Measurements from ENCODE around the gene NEK5.
"Not testable (repeated sequence)": the region's sequence is repeated elsewhere in the genome, so short reads cannot be mapped to it uniquely, and the experiment has no call there.

The NEK5 gene

GRCh38 chr13:52128714-52129700 lies at the start of gene NEK5:
Gene NEK5 (minus strand): TSS chr13:52129073. CDS start chr13:52127482, 1,591 bp downstream.
- DNase-seq (ENCODE audit: low read depth, low spot score): no peak
- no peak within 1 kb of the TSS for H3K27ac ChIP-seq

- H3K27ac ChIP-seq: no peak overlapping the region
- DNase-seq (ENCODE audit: low read depth, low spot score): no peak
Observed at GRCh38 chr13:52177276-52177675, 48.4 kb upstream of the NEK5 start.

DNA sequence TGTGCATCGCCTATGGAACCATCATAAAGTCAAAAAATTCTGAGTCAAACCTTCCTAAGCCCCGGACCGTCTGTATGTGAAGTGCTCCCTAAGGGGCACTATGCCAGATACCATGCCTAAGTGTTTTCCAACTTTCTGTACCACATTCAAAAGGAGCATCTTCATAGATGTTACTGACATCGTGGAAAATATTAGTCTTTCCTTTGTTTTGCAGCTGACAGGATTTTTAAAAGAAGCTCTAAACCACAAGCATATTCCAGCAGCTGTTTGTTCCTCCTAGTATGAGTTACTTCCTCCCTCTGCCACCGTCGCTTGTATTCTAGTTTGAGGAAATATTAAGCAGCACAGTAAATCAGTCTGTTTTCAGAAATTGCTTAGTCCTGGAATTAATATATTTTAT lies 45.1 kb upstream of the NEK5 start:
- H3K27ac ChIP-seq; DNase-seq (ENCODE audit: low read depth, low spot score): not testable (repeated sequence)

- DNase-seq (ENCODE audit: low read depth, low spot score): no peak
Observed at GRCh38 chr13:52173373-52173772, 44.5 kb upstream of the NEK5 start.

DNA sequence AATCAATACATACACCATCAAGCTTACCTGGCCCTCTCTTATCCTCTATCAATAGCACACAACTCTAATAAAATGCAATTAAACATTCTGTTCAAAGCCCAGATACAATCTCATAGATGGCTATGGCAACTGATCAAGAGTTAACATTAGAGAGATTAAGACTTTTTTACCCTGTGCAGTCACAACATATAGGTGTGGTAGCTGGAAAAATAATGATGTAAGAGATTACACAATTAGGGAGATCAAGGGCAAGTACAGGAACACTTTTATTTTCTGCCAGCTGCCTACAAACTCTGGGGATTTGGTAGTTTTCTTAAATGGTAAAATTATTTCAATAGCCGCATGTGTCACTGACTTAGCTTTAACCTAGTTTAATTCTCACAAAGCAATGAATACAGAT lies 42.8 kb upstream of the NEK5 start:
- not testable (repeated sequence) for DNase-seq (ENCODE audit: low read depth, low spot score)

More at GRCh38 chr13:52173373-52173772, 44.5 kb upstream of the NEK5 start:
- H3K27ac ChIP-seq: no peak overlapping the region

GRCh38 chr13:52170828-52171391 lies 42.0 kb upstream of the NEK5 start:
- H3K27ac ChIP-seq: not testable (repeated sequence)

More for the DNA sequence above, 42.8 kb upstream of the NEK5 start:
- H3K27ac ChIP-seq: not testable (repeated sequence)

GRCh38 chr13:52169839-52170238 lies 41.0 kb upstream of the NEK5 start:
- no peak overlapping the region for H3K27ac ChIP-seq
- DNase-seq (ENCODE audit: low read depth, low spot score): no peak

More at GRCh38 chr13:52170828-52171391, 42.0 kb upstream of the NEK5 start:
- not testable (repeated sequence) for DNase-seq (ENCODE audit: low read depth, low spot score)

DNA sequence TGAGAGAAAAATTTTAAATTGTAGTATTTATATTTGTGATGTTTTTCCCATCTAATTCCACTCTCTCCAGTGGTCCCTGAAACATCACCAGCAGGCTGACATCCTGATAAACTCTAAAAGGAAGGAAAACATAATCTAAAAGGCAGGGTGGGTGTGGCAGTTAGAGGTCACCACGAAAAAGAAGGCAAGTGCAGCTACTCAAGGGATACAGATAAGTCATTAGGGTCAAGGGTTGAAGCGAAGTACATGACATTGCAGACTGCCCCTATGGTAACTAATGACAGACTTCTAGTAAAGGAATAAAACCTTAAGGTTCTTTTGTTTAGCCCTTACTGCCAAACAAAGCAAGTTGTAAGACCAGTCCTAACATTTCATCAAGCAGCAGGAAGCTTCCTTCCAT lies 36.5 kb upstream of the NEK5 start:
- H3K27ac ChIP-seq: no peak overlapping the region
- no peak for DNase-seq (ENCODE audit: low read depth, low spot score)

GRCh38 chr13:52164989-52165388 lies 36.1 kb upstream of the NEK5 start:
- no peak overlapping the region for H3K27ac ChIP-seq
- DNase-seq (ENCODE audit: low read depth, low spot score): no peak

DNA sequence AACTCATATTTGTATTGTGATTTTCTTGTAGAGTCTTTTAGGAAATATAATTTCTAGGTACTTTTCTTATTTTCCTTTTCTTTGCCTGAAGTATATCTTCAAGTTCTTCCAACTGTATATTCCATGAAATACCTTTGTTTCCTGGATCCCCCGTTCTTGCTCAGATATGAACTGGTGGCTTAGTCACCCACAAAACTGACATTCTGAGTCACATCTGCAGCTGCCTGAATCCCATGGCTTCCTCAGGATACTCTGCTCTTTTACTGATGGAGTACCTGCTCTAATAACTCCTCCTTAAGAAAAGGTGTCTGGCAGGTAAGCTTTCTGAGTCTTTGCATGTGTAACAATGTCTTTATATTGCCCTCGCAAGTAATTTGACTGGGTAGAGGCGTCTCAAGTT lies 35.0 kb upstream of the NEK5 start:
- DNase-seq (ENCODE audit: low read depth, low spot score); H3K27ac ChIP-seq: not testable (repeated sequence)

GRCh38 chr13:52162279-52163101 lies 33.6 kb upstream of the NEK5 start:
- no peak for DNase-seq (ENCODE audit: low read depth, low spot score)
- no peak overlapping the region for H3K27ac ChIP-seq

- no peak overlapping the region for H3K27ac ChIP-seq
- no peak for DNase-seq (ENCODE audit: low read depth, low spot score)
Observed at GRCh38 chr13:52161181-52161646, 32.3 kb upstream of the NEK5 start.

GRCh38 chr13:52160506-52160905 lies 31.6 kb upstream of the NEK5 start:
- DNase-seq (ENCODE audit: low read depth, low spot score): no peak
- H3K27ac ChIP-seq: no peak overlapping the region

GRCh38 chr13:52160053-52160452 lies 31.2 kb upstream of the NEK5 start:
- no peak for DNase-seq (ENCODE audit: low read depth, low spot score)

GRCh38 chr13:52159159-52159982 lies 30.5 kb upstream of the NEK5 start, which contains the start of gene NEK3:
Gene NEK3 (minus strand): TSS chr13:52159597. CDS start chr13:52156191, 3,406 bp downstream.
- peak within 1 kb of the TSS; percentile 32 for H3K27ac ChIP-seq
- no peak for DNase-seq (ENCODE audit: low read depth, low spot score)

More at GRCh38 chr13:52160053-52160452, 31.2 kb upstream of the NEK5 start:
- H3K27ac ChIP-seq: no peak overlapping the region

DNA sequence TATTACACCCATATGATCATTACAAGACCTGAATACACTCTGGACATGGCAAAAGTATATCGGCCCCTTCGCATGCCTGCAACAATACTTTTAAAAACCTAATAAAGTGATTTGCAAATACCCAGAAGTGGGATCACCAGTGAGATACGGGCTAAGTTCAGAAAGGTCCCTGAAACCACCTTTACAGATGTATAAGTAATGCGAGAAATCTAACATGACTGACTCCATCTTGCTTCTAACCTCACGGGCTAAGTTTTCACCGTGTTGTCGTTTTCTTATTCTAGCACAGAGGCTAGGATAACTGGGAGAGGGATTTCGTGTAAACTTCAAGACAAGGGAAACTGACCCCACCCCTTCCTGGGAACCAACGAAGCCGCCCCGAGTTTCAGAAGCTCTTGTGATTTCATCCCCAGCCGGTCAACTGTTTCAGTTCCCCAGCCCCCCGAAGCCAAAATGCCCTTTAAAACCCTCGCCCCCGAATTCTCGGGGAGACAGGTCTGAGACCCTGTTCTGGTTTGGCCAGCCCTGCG lies 29.8 kb upstream of the NEK5 start:
- no peak for DNase-seq (ENCODE audit: low read depth, low spot score)

DNA sequence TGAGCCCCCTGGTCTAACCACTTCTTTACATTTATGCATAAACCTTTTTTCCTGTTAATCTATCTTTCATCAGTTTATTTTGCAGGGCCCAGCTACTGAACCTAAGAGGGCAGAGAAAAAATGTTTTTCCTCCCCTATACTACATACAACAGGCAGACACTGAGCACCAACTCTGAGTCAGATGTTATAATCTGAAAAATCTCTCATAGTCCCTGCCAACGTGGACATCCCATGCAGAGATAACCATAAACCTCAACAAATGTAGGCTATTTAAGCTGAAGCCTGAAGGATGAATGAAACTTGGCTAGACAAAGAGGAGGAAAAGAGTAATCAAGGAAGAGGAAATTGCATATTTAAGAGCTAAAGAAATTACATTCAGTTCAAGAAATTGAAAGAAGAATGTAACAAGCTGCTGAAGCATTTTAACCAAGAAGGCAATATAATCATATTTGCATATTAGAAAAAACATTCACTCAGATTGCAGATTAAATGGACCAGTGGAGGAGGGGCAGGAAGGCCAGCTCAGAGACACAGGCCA lies 27.9 kb upstream of the NEK5 start:
- DNase-seq (ENCODE audit: low read depth, low spot score): no peak
- no peak overlapping the region for H3K27ac ChIP-seq

More for the DNA sequence above, 29.8 kb upstream of the NEK5 start:
- H3K27ac ChIP-seq: peak overlapping the region; percentile 32

GRCh38 chr13:52155177-52155576 lies 26.3 kb upstream of the NEK5 start:
- no peak for DNase-seq (ENCODE audit: low read depth, low spot score)
- H3K27ac ChIP-seq: no peak overlapping the region

DNA sequence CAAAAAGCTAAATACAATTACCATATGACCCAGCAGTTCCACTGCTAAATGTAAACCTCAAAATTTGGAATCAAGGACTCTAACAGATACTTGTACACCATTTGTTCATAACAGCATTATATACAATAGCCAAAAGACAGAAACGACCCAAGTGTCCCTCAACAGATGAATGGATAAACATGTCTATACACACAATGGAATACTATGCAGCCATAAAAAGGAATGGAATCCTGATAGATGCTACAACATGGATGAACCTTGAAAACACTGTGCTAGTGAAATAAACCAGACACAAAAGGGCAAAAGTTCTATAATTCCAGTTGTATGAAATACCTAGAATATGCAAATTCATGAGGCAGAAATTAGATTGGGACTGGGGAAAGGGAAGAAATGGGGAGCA lies 18.4 kb upstream of the NEK5 start:
- no peak overlapping the region for H3K27ac ChIP-seq
- DNase-seq (ENCODE audit: low read depth, low spot score): no peak

Data from epithelial cell of prostate (primary cell).